CD4-positive, alpha-beta T cell treated with Interleukin-4 for 1 hour (primary cell): ENCODE data around the gene ING4.
"Not testable (repeated sequence)": the region's sequence is repeated elsewhere in the genome, so short reads cannot be mapped to it uniquely, and the experiment has no call there.

ENCODE experiments used
- DNase-seq, 2 donors: peaks; one replicate each; pipeline ENCODE4 v3.0.0-alpha.2; 2020 to 2022

Gene ING4

GRCh38 chr12:6662906-6663742, at the start of gene ING4:
Gene ING4, minus strand, starts transcription at chr12:6663119. Its CDS starts 18 bp downstream, at chr12:6663101.
- peak; percentile 99 for DNase-seq

- DNase-seq: peak; percentile 44 to 85
Measured at GRCh38 chr12:6708960-6709394, 46.1 kb upstream of the ING4 start.

GRCh38 chr12:6708351-6708750, 45.4 kb upstream of the ING4 start:
- not testable (repeated sequence) for DNase-seq

DNA sequence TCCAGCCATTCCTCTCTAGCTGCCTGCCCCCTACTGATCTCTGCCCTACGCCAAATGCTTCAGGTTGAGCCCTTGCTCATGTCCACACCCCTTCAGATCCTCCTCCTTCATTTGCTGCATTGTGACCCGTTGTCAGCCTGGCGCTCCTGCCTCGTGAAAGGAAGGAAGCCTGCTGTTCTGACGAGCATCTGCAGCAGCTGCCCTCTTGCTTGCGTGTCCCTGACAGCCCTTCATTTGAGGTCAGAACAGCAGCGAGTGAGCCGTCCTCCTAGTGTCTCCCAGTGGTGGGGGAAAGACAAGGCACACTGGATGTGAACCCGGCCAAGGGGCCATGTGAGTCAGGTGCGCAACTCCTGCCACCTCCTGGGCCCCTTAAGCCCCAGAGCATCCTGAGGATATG, 40.7 kb upstream of the ING4 start:
- no peak for DNase-seq

- no peak for DNase-seq
Measured at GRCh38 chr12:6701078-6701768, 38.3 kb upstream of the ING4 start.

- DNase-seq: peak; percentile 30 to 40
Measured at GRCh38 chr12:6700646-6701051, 37.7 kb upstream of the ING4 start, which contains the start of gene PIANP. Gene PIANP, minus strand, starts transcription at chr12:6700815. Its CDS starts 2,754 bp downstream, at chr12:6698061.

DNA sequence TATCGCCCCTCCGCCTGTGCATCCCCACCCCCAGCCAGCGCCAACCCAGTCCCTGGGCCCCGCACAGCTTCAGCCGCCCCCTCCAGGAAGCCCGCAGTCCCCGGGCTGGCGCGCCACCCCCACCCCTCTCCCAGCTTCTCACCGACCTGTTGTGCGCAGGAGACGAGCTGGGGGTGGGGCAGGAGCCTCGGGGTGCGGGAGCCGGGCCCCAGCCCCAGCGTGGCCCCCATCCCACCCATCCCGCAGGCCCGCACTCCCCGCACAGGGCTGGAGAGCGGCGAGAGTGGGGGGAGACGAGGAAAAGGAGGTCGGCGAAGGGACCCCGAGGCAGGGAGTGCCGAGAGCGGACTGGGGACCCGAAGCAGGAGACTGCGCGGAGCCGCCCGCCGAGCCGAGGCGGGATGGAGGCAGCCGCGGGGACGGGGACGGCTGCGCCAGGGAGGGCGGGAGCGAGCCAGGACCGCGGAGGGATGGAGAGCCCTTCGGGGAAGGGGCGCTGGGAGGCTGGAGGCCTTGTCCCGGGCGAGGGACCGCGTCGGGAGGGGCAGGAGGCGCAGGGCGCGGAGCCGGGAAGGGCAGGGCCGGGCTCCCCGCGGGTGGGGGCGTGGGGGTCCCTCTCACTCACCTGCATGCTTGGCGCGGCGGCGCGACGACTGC, 37.2 kb upstream of the ING4 start:
- DNase-seq: no peak

DNA sequence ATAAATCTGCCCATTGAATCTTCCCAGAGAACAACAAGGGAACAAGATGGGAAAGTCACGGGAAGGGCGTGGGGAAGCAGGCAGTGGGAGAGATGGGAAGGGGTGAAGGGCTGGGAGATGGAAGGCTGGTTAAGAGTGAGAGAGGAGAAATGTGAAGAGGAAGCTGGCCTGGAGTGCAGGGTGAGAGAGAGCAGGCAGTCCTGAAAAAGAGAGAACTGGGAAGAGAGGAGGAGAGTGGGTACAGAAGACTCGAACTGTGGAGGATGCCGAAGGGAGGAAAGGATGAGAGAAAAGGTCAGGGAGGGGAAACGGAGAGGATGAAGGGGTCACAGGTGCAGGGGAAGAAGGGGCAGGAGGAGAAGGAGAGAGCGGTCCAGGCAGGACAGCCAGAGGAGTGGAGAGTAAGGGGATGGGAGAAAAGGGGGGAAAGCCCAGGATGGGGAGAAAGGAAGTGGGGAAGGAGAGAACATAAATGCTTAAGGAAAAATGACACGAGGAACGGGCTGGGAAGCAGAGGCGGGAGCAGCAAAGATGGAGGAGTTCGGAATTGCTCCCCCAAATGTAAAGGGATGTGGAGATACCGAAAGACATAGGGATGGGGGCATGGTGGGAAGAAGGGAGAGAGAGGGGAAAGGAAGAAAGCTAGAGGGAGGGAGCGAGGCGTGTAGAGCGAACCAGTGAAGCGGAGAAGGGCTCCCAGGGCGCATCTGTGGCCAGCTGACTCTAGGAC, 36.5 kb upstream of the ING4 start:
- DNase-seq: no peak

GRCh38 chr12:6698352-6699046, 35.6 kb upstream of the ING4 start:
- DNase-seq: no peak

GRCh38 chr12:6697584-6698351, 34.8 kb upstream of the ING4 start:
- DNase-seq: peak in 1 of 2 donors; percentile 29

- peak in 1 of 2 donors; percentile 25 for DNase-seq
Measured at GRCh38 chr12:6696690-6697583, 34.0 kb upstream of the ING4 start.

DNA sequence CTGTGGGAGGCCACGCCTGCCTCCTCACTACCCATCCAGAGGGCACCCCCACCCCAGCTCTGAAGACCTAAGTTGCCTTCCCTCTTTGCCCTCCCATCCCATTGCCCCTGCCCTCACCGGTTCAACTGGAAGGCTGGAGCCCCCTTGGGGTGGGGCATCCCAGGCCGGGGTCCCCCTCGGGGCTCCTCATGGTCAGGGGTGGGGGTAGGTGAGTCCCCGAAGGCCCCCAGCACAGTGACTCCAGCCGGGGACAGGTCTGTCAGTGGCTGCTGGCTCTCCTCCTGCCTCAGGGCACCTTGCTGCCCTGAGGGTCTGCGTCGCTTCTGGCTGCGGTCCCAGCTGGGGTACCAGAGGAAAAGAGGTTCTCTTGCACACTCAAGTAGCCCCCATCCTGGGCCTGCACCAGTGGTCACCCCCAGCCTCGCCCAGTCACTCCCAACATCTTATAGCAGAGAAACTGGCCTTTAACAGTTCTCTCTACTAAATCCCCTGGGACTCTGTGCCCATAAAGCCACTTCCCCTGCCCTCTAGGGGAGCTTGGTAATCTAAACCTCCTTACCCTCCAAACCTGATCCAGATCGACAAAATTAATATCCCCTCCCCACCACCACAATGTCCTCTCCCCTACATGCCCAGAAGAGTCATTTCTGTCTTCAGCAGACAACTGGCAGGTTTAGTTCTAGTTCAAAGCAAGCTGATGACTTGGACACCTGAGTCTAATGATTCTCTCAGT, 32.6 kb upstream of the ING4 start:
- DNase-seq: no peak

- DNase-seq: no peak
Measured at GRCh38 chr12:6694701-6695100, 31.8 kb upstream of the ING4 start.

DNA sequence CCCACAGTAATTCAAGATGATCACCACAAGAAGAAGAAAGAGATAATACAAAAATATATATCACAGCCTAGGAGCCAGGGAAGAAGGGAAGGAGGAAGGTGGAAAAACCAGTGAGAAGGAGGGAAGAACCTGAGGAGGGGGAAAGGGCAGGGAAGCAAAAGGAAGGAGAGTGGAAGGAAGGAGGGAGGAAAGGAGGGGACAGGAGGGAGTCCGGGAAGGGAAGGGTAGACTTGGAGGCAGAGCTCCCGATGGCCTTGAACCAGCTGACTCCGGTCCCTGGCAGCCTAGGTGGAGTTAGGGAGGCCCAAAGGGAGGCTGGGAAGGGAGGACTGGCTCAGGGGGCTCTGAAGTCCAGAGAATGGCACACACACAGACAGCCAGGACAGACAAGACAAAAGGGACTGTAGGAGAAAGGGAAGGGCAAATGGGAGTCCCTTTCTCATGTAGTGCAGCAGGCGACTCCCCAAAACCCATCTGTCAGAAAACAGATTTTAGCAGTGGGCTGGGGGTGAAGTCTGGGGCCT, 31.0 kb upstream of the ING4 start:
- no peak for DNase-seq

GRCh38 chr12:6692888-6693287, 30.0 kb upstream of the ING4 start:
- no peak for DNase-seq

DNA sequence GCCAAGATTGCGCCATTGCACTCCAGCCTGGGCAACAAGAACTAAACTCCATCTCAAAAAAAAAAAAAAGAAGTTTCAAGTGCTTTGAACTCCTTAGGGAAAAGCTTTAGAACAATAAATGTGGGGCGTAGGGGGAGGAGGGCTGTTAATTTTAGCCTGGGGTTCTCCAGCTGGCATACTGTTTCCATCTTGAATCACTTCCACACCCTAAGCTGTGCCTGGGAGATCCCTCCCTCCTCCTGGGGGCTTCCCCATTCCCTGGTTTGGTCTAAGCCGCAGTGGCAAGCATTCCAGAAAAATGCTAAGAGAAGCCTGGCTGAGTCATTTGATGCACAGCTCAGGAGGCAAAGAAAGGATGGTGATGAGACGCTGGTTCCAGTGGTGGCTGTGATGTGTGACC, 28.6 kb upstream of the ING4 start:
- no peak for DNase-seq

DNA sequence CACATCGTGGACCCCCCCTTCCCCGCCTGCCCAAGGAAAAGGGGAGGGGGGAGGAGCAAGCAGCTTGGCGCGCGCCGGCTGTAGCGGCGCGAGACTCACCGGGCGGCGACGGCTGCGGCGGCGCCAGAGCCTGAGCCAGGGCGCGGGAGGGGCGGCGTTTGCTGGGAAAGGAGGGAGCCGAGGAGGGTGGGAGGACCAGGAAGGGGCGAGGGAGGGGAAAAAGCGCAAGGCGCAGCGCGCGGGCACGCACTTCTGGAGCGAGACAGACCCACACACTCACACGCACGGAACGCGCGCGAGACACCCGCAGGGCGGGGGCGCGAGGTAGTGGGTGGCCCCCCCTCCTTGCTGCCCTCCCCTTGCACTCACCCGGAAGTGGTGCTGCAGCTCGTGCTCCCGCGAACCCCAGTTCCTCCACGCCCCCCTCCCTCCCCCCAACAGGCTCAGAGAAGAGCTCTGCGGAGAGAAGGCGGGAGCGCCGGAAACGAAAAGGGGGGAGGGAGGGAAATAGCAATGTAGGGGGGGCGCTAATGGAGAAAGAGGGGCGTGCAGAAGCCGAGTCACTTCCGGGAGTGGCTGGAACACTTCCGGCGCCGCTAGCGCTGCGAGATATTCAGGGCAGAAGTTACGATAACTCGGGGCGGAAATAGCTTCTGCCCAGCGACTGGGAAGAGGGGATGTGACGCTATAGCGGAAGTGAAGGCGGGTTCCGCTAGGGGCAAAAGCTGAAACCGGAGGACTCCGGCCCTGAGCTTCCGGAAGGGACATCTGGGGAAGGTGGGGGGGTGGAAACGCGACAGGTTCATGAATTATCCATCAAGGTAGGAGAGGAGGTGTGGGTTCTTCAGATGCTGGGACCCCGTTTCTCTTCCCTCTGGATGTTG, 26.3 kb upstream of the ING4 start, which contains the start of gene ZNF384:
ZNF384 (minus strand) TSS at position 377 of the 884 bp plus-strand sequence. CDS start 9,855 bp downstream, outside the sequence.
- peak; percentile 98 to 99 for DNase-seq

- peak in 1 of 2 donors; percentile 46 for DNase-seq
Measured at GRCh38 chr12:6688543-6688998, 25.7 kb upstream of the ING4 start.
